GM23338 (cell line): ENCODE measurements around the gene CTNND2. TPM values are rescaled to one million over a fixed set of nuclear protein-coding genes. Genes with fewer than 3 reads are reported as not detected.

ENCODE experiments used
- ATAC-seq: fragments of 200-7000 bp; cut with Tn5 transposase; 3 replicates; pipeline ENCODE4 v1.9.1; 2020
- DNase-seq: peaks from one replicate; pipeline ENCODE4 v3.0.0-alpha.2; 2015; ENCODE audit warnings: low spot score
- H2AFZ ChIP-seq: fragments of 200-600 bp; sonication (generic); 2 replicates; pipeline ENCODE4 v1.8.0; 2016; ENCODE audit warnings: antibody characterized with exemption, mild to moderate bottlenecking, moderate library complexity
- H3F3A ChIP-seq: fragments of 200-600 bp; sonication (generic); replicated peaks from 2 replicates; pipeline ENCODE4 v1.8.0; 2017; ENCODE audit warnings: antibody characterized with exemption, mixed run types, low read depth
- H3K27ac ChIP-seq: fragments of 200-600 bp; sonication (generic); 2 replicates; pipeline ENCODE4 v1.6.1; 2016; ENCODE audit warnings: low read depth
- H3K27me3 ChIP-seq: fragments of 200-600 bp; sonication (generic); 2 replicates; pipeline ENCODE4 v1.8.0; 2016; ENCODE audit warnings: mild to moderate bottlenecking, mixed run types, moderate library complexity; ENCODE audit not compliant: insufficient read depth
- H3K36me3 ChIP-seq: fragments of 200-600 bp; sonication (generic); 2 replicates; pipeline ENCODE4 v1.8.0; 2016; ENCODE audit warnings: mild to moderate bottlenecking; ENCODE audit not compliant: insufficient read depth
- H3K4me1 ChIP-seq: fragments of 200-600 bp; sonication (generic); 2 replicates; pipeline ENCODE4 v1.8.0; 2016; ENCODE audit warnings: mild to moderate bottlenecking, moderate library complexity; ENCODE audit not compliant: insufficient read depth
- H3K4me2 ChIP-seq: fragments of 200-600 bp; sonication (generic); 2 replicates; pipeline ENCODE4 v1.7.1; 2017; ENCODE audit warnings: mixed run types
- H3K4me3 ChIP-seq: fragments of 200-600 bp; sonication (generic); 2 replicates; pipeline ENCODE4 v1.6.1; 2016; ENCODE audit warnings: mixed run types
- H3K79me2 ChIP-seq: fragments of 200-600 bp; sonication (generic); replicated peaks from 2 replicates; pipeline ENCODE4 v1.8.0; 2017; ENCODE audit warnings: mild to moderate bottlenecking; ENCODE audit not compliant: insufficient read depth
- H3K9me2 ChIP-seq: fragments of 200-600 bp; sonication (generic); 2 replicates; pipeline ENCODE4 v1.8.0; 2017; ENCODE audit not compliant: insufficient read depth
- H4K20me1 ChIP-seq: fragments of 200-600 bp; sonication (generic); replicated peaks from 2 replicates; pipeline ENCODE4 v1.8.0; 2017; ENCODE audit warnings: mild to moderate bottlenecking; ENCODE audit not compliant: insufficient read depth
- H3K27ac Mint-ChIP-seq: 2 replicates; pipeline ENCODE4 v1.8.0; 2020; ENCODE audit warnings: inconsistent platforms, mild to moderate bottlenecking, moderate library complexity, mixed read lengths
- H3K27me3 Mint-ChIP-seq: 3 replicates; pipeline ENCODE4 v1.8.0; 2022; ENCODE audit warnings: low read depth, mild to moderate bottlenecking, moderate library complexity, mixed read lengths, inconsistent platforms; ENCODE audit not compliant: insufficient read depth, poor library complexity
- H3K36me3 Mint-ChIP-seq: 3 replicates; pipeline ENCODE4 v1.8.0; 2021; ENCODE audit warnings: low read depth, mild to moderate bottlenecking, inconsistent platforms, moderate library complexity, mixed read lengths
- H3K4me1 Mint-ChIP-seq: 3 replicates; pipeline ENCODE4 v1.8.0; 2020; ENCODE audit warnings: mild to moderate bottlenecking, inconsistent platforms, mixed read lengths
- H3K4me3 Mint-ChIP-seq: 3 replicates; pipeline ENCODE4 v1.8.0; 2021; ENCODE audit warnings: moderate library complexity, mild to moderate bottlenecking, inconsistent platforms, mixed read lengths
- H3K9me3 Mint-ChIP-seq: 3 replicates; pipeline ENCODE4 v1.8.0; 2020; ENCODE audit warnings: moderate library complexity, mild to moderate bottlenecking, inconsistent platforms, mixed read lengths
- CREB1 ChIP-seq: fragments of 250-450 bp; sonication (Bioruptor Pico); IDR thresholded peaks from 2 replicates; pipeline ENCODE4 v1.5.0; 2020; ENCODE audit warnings: low read depth, mild to moderate bottlenecking, moderate library complexity
- ETS1 ChIP-seq: IDR thresholded peaks from 2 replicates; pipeline ENCODE4 v1.6.1; 2016; ENCODE audit warnings: antibody characterized with exemption
- EZH2 ChIP-seq: fragments of 200-600 bp; sonication (generic); IDR thresholded peaks from one replicate; pipeline ENCODE4 v1.8.0; 2017; ENCODE audit warnings: antibody characterized with exemption, mild to moderate bottlenecking, low read depth; ENCODE audit not compliant: unreplicated experiment
- EZH2phosphoT487 ChIP-seq: fragments of 200-600 bp; sonication (generic); IDR thresholded peaks from one replicate; pipeline ENCODE4 v1.8.1; 2018; ENCODE audit warnings: antibody characterized with exemption; ENCODE audit not compliant: unreplicated experiment
- JUNB ChIP-seq: IDR thresholded peaks from one replicate; pipeline ENCODE4 v1.6.1; 2016; ENCODE audit warnings: antibody characterized with exemption; ENCODE audit not compliant: unreplicated experiment
- NANOG ChIP-seq: IDR thresholded peaks from 2 replicates; pipeline ENCODE4 v1.6.1; 2016; ENCODE audit warnings: antibody characterized with exemption, borderline replicate concordance
- POLR2AphosphoS5 ChIP-seq: IDR thresholded peaks from 2 replicates; pipeline ENCODE4 v1.6.1; 2016; ENCODE audit warnings: antibody characterized with exemption, low read depth
- REST ChIP-seq: IDR thresholded peaks from one replicate; pipeline ENCODE4 v1.6.1; 2018; ENCODE audit warnings: antibody characterized with exemption; ENCODE audit not compliant: unreplicated experiment
- ZNF114 ChIP-seq: fragments of 250-450 bp; sonication (Bioruptor Pico); IDR thresholded peaks from 2 replicates; pipeline ENCODE4 v1.5.0; 2020; ENCODE audit warnings: mild to moderate bottlenecking, moderate library complexity
- ZNF331 ChIP-seq: fragments of 250-450 bp; sonication (Bioruptor Pico); IDR thresholded peaks from 2 replicates; pipeline ENCODE4 v1.5.0; 2020; ENCODE audit warnings: low read depth, mild to moderate bottlenecking, moderate library complexity
- ZNF462 ChIP-seq: fragments of 250-450 bp; sonication (Bioruptor Pico); IDR thresholded peaks from 2 replicates; pipeline ENCODE4 v1.5.0; 2020; ENCODE audit warnings: mild to moderate bottlenecking, moderate library complexity
- polyA plus RNA-seq: library from polyadenylated mRNA; unstranded; fragments of >200 nt; fragmentation: Nextera tagmentation; extraction: Ambion mirVana; gene quantifications from 2 replicates; pipeline ENCODE4 v1.2.1, GENCODE V29; 2016
- total RNA-seq: library from RNA; depleted of rRNA; stranded (reverse); fragments of >200 nt; shearing (Covaris generic); gene quantifications from 2 replicates; pipeline ENCODE4 v1.2.3, GENCODE V29; 2014

CTNND2 gene
- total and polyA plus RNA-seq, 2 experiments from 2014 or later: 5.1 to 7.0 TPM

GRCh38 chr5:11909471-11909870, 5.2 kb upstream of the CTNND2 start:
- no peak overlapping the region for H3K4me2 ChIP-seq
- H3K27ac ChIP-seq: no peak overlapping the region
- no peaks in the 10 kb centered on the region for H4K20me1 ChIP-seq
- H3F3A ChIP-seq: no peaks in the 10 kb centered on the region
- H3K27me3 ChIP-seq: peaks cover 23% of the 10 kb centered on the region
- Mint-ChIP-seq H3K36me3 (no peaks in the 10 kb centered on the region), H3K4me1 (peaks cover 22% of the 10 kb centered on the region), H3K9me3 (no peaks in the 10 kb centered on the region), H3K4me3 (no peak overlapping the region), H3K27ac (no peak overlapping the region), H3K27me3 (peaks cover 10% of the 10 kb centered on the region)
- H3K79me2 ChIP-seq: no peaks in the 10 kb centered on the region
- no peaks in the 10 kb centered on the region; the same call in 1 of the 2 replicates for H3K9me2 ChIP-seq
- H3K4me3 ChIP-seq: no peak overlapping the region
- ATAC-seq (no peak), DNase-seq (no peak)
- H2AFZ ChIP-seq: peak overlapping the region; percentile 25; the same call in 1 of the 2 replicates
- H3K36me3 ChIP-seq: no peaks in the 10 kb centered on the region
- TF ChIP-seq ZNF331 (CRISPR knock-in tag) (no peak), EZH2phosphoT487 (no peak), POLR2AphosphoS5 (no peak), EZH2 (no peak), ZNF462 (CRISPR knock-in tag) (no peak), ZNF114 (CRISPR knock-in tag) (no peak), ETS1 (no peak), JUNB (no peak), NANOG (no peak), CREB1 (no peak), REST (no peak)
- peaks cover 23% of the 10 kb centered on the region for H3K4me1 ChIP-seq
